KOPT-K1 (cell line): ENCODE data around the gene MACROH2A1.

Experiments
- H3K27ac ChIP-seq: fragments of 200-600 bp; sonication (generic); 2 replicates; pipeline ENCODE4 v1.5.1; 2016; ENCODE audit warnings: antibody characterized with exemption, mild to moderate bottlenecking, low read depth, low read length; ENCODE audit not compliant: poor library complexity, severe bottlenecking
- H3K36me3 ChIP-seq: fragments of 200-600 bp; sonication (generic); 2 replicates; pipeline ENCODE4 v1.5.1; 2017; ENCODE audit warnings: antibody characterized with exemption, mild to moderate bottlenecking, low read length, moderate library complexity; ENCODE audit not compliant: insufficient read depth
- H3K9me3 ChIP-seq: fragments of 200-600 bp; sonication (generic); 2 replicates; pipeline ENCODE4 v1.5.1; 2017; ENCODE audit warnings: antibody characterized with exemption, low read length, mild to moderate bottlenecking; ENCODE audit not compliant: insufficient read depth, poor library complexity, severe bottlenecking

MACROH2A1 gene

GRCh38 chr5:135426102-135427082 is 27.4 kb upstream of the MACROH2A1 start:
- peak overlapping the region; percentile 88 for H3K27ac ChIP-seq
- H3K36me3 ChIP-seq: no peaks in the 10 kb centered on the region
- peaks cover 7% of the 10 kb centered on the region for H3K9me3 ChIP-seq

DNA sequence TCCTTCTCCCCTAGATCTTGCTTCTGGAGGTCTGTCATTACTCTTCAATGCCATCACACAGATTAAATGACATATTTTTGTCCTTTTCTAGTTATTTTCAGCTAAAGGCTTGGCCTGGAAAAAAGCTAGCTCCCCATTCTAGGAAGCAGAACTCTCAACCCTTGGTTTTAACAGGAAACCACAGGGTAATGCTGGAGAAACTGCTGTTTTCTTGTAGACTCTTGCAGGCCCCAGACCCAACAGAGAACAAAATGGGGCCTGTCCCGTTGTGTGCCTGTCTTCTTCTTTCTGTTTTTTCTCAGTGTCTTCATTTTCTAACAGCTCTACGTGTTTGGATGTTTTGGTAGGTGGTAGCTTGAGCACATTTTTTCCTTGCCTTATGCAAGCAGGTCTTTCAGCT is 26.6 kb upstream of the MACROH2A1 start:
- no peaks in the 10 kb centered on the region for H3K36me3 ChIP-seq
- peaks cover 7% of the 10 kb centered on the region for H3K9me3 ChIP-seq
- peak overlapping the region; percentile 88 for H3K27ac ChIP-seq

DNA sequence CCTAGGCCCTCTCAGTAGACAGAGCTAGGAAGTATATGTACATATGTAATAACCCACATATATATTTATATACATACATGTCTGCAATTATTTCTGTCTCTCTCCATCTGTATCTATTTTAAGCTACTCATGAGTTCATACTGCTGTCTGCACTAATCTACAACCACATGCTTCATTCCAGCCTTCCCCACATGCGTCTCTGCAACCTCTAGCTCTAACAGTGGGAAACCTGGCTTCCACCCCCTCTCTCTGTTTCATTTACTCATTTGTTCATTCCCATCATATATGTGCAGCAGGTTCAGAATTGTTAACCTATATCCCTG is 24.8 kb upstream of the MACROH2A1 start:
- Histone ChIP-seq H3K36me3 (no peaks in the 10 kb centered on the region), H3K9me3 (peaks cover 13% of the 10 kb centered on the region), H3K27ac (no peak overlapping the region)

DNA sequence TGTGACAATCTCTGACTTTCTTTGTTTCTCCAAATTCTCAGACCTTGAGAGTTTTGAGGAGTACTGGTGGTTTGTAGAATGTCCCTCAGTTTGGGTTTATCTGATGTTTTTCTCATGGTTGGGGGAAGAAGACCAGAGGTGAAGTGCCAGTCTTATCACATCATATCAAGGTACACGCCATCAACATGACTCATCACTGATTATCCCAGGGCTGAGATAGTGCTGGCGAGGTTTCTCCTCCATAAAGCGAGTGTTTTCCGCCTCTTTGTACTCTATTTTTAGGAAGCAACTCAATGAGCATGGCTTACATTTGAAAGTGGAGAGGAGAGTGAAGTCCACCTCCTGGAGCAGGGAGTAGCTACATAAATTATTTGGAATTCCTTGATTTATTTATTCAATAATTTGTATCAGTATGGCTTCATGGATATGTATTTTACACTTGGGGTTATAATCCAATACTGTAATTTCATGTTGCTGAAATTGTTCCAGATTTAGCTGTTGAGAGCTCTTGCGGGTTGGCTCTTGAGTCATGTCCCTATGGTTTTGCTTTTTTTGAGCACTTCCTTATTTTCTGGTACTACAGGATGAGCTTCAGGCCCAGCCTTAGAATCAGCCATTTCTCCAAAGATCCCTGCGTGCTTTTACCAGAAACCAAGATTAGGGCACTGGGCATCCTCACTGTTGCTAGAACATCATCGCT is 24.3 kb upstream of the MACROH2A1 start:
- H3K27ac ChIP-seq: no peak overlapping the region

DNA sequence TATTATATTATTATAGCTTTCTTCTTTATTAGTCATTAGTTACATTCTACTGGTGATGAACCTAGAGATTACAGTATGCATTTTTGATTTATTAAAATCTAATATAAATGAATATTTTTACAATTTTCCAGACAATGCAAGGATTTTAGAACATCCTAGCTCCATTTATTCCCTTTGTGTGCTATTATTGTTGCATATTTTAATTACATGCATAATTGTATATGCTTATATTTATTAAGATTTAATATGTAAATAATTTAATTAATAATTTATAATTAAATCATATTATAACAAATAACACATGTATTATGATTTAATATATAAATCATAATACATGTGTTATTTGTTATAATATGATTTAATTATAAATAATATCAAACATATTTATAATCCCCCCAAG is 23.4 kb upstream of the MACROH2A1 start:
- peaks cover 9% of the 10 kb centered on the region for H3K9me3 ChIP-seq
- no peaks in the 10 kb centered on the region for H3K36me3 ChIP-seq
- no peak overlapping the region for H3K27ac ChIP-seq

More for the DNA sequence above, 24.3 kb upstream of the MACROH2A1 start:
- H3K9me3 ChIP-seq: peaks cover 9% of the 10 kb centered on the region
- no peaks in the 10 kb centered on the region for H3K36me3 ChIP-seq

DNA sequence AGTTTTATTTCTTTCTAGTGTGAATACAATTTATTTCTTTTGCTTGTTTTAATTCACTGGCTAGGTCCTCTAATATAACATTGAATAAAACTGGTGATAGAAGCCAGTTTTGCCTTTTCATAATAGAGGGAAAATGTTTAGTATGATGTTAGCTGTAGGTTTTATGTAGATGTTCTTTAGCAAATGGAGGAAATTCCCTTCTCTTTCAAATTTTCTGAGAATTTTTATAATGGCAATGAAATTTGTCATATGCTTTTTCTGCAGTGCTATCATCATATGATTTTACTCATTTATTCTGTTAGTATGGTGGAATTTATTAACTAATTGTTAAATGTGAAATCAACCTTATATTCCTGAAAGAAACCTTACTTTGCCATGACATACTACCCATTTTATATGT is 18.1 kb upstream of the MACROH2A1 start:
- H3K9me3 ChIP-seq: peaks cover 9% of the 10 kb centered on the region
- H3K36me3 ChIP-seq: no peaks in the 10 kb centered on the region

DNA sequence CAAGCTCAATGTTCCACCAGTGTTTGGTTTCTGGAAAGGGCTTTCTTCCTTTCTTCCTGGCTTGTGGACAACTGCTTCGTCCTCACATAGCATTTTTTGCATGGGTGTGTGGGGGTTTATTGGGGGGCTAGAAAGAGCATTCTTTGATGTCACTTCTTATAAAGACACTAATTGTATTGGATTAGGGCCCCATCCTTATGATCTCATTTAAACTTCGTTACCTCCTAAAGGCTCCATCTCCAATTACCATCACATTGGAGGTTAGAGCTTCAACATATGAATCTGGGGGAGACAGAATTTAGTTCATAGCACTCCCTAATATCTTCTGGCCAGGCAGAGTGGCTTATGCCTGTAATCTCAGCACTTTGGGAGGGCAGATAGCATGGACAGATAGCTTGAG is 6.1 kb upstream of the MACROH2A1 start:
- H3K36me3 ChIP-seq: no peaks in the 10 kb centered on the region
- H3K27ac ChIP-seq: no peak overlapping the region
- peaks cover 6% of the 10 kb centered on the region for H3K9me3 ChIP-seq

More for the DNA sequence above, 18.1 kb upstream of the MACROH2A1 start:
- no peak overlapping the region for H3K27ac ChIP-seq

GRCh38 chr5:135402031-135402430 is 3.0 kb upstream of the MACROH2A1 start:
- Histone ChIP-seq H3K36me3 (0 out of 2 replicates have a peak, but pooled peaks cover 6% of the 10 kb centered on the region), H3K9me3 (peaks cover 6% of the 10 kb centered on the region), H3K27ac (no peak overlapping the region)

GRCh38 chr5:135400866-135401265 is 1.8 kb upstream of the MACROH2A1 start:
- H3K27ac ChIP-seq: no peak overlapping the region
- peaks cover 15% of the 10 kb centered on the region; the same call in 1 of the 2 replicates for H3K36me3 ChIP-seq
- peaks cover 6% of the 10 kb centered on the region for H3K9me3 ChIP-seq

DNA sequence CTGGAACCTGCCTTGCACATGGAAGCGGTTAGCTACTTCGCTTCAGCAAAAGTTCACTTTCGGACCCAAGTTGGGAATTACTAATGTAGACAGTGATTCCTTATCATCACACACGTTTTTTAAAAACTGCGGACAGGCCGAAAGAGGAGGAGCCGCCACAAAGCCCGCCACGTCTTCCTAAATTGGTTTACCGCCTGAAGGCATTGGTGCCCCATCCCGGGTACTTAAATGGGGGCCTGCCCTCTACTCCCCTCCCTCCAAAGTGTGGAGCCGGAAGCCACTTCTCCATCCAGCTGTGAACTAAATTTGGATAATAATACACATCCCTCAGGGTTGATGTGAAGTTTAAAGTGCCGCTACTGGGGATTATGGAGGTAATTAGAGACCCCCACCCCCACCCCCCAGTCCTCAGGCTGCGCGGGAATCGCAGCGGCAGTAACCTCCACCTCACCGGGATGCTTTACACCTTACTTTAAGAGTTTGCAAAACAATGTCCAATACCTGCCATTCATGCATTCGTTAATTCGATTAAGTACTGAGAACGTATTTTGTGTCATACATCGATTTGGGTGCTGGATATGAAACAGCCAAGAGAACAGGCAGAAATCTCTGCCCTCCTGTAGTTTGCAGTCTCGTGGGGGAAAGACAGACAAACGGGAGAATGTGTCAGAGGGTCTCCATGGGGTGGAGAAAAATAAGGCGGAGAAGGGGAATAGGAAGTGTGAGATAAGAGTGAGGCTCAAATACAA is 937 bp upstream of the MACROH2A1 start:
- Histone ChIP-seq H3K36me3 (peaks cover 24% of the 10 kb centered on the region; the same call in 1 of the 2 replicates), H3K9me3 (peaks cover 2% of the 10 kb centered on the region), H3K27ac (peak overlapping the region; percentile 96)

DNA sequence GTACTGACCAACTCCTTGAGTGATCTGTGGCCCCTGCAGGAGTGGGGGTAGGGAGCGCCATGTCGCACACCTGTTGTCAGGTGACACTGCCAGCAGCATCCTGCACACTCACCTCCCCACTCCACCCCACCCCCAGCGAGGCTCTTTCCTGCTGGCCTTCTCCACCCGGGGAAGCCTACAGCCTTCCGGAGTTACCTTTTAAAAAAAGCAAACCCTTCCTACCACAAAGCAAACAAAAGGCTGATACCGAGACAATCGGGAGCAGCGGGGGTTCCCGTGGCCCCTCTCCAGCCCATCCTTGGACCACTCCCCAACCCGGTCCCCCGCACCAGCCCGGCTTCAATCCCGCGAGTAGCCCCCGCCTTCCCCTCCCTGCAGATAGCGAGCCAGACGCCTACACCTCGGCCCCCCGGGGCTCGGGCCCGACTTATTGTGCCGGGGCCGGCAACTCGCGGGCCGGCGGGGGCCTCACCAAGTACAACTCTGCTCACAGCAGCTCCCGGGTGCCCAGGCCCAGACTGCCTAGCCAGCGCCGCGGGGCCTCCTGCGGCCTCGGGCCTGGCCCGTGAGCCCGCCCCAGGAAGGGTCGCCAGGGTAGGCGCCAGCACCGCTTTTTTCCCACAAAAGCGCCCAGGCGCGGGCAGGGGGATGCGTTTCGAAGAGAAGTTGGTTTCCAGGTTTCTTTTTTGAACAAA is 724 bp downstream of the MACROH2A1 start:
- H3K36me3 ChIP-seq: peaks cover 35% of the 10 kb centered on the region
- no peaks in the 10 kb centered on the region for H3K9me3 ChIP-seq
- H3K27ac ChIP-seq: peak overlapping the region; percentile 96

DNA sequence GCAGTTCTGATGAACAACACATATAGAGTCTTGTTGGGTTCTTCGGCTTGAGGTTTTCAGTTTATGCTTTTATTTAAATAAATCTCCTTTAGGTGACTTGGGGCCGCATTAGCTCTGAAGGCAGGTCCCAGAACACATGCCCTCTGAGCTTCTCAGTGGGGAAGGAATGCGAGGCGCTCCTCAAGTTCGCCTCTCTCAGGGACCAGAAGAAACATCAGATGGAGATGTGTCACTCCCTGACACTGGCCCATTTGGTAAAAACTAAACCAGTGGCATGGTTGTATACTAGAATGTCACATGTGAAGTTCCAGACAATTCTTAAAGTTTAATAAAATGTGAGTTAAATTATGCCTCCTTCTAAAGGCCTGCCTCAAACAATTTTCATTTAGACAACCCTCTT is 1.9 kb downstream of the MACROH2A1 start:
- Histone ChIP-seq H3K9me3 (no peaks in the 10 kb centered on the region), H3K36me3 (peaks cover 48% of the 10 kb centered on the region), H3K27ac (peak overlapping the region; percentile 96)

- Histone ChIP-seq H3K9me3 (no peaks in the 10 kb centered on the region), H3K36me3 (peaks cover 53% of the 10 kb centered on the region), H3K27ac (peak overlapping the region; percentile 96)
Measured at GRCh38 chr5:135396459-135397055, 2.5 kb downstream of the MACROH2A1 start.

DNA sequence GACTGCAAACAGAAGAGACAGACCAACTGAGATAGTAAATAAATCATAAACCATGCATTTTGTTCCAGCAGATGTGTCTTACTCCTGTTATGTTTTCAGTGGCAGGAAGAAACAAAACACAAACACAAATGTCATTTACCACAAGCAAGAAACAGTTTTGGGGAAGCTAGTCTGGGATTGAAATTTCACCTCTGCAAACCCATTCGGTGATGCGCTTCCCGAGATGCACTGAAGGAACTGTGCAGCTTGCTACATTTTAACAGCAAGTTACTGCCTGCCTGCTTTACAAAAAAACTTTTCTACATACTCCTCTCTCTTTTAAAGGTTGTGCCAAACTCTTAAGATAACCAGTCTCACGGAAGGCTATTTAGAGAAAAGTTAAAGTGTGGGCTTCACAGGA is 3.2 kb downstream of the MACROH2A1 start:
- H3K36me3 ChIP-seq: peaks cover 60% of the 10 kb centered on the region

More for the DNA sequence above, 3.2 kb downstream of the MACROH2A1 start:
- Histone ChIP-seq H3K9me3 (no peaks in the 10 kb centered on the region), H3K27ac (no peak overlapping the region)
